NB4 (cell line): ENCODE data around the gene MPPED1.

ENCODE experiments used
- POLR2A ChIP-seq: IDR thresholded peaks from 2 replicates; pipeline ENCODE4 v1.6.1; 2011; ENCODE audit warnings: mild to moderate bottlenecking; ENCODE audit not compliant: insufficient read length; ENCODE audit errors: extremely low read depth
- TF ChIP-seq, protein P1 (sequence below): IDR thresholded peaks from one replicate; pipeline ENCODE4 v1.5.1; 2012; ENCODE audit warnings: low read depth, low read length

DNA sequence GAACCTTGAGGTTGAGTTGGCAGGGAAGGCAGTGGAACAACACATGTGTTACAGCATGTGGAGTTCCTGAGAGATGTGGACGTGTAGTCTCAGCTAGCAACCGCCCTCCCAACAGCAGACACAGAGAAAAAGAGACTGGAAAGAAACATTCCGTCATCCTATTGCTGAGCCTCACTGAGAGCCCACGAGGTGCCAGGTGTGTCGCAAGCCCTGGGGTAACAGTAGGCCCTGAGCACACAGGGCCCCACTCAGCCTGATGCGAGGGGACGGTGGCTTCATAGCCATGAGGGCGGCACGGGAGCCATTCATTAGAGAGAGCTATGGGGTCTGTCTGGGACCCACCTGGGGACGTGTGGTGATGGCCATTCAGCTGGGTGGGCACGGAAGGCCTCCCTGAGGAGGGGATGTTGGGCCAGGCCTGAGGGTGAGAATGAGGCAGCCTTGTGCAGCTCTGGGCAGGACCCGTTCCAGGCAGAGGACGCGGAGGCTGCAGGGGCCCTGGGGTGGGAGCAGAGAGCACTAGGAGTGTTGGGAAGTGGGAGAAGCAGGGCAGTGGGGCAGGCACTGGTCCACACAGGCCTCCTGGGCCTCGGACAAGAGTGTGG, 26.2 kb downstream of the MPPED1 start:
- TF ChIP-seq POLR2A = no peak
- TF ChIP-seq, protein P1, sequence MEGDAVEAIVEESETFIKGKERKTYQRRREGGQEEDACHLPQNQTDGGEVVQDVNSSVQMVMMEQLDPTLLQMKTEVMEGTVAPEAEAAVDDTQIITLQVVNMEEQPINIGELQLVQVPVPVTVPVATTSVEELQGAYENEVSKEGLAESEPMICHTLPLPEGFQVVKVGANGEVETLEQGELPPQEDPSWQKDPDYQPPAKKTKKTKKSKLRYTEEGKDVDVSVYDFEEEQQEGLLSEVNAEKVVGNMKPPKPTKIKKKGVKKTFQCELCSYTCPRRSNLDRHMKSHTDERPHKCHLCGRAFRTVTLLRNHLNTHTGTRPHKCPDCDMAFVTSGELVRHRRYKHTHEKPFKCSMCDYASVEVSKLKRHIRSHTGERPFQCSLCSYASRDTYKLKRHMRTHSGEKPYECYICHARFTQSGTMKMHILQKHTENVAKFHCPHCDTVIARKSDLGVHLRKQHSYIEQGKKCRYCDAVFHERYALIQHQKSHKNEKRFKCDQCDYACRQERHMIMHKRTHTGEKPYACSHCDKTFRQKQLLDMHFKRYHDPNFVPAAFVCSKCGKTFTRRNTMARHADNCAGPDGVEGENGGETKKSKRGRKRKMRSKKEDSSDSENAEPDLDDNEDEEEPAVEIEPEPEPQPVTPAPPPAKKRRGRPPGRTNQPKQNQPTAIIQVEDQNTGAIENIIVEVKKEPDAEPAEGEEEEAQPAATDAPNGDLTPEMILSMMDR = no peak
